ENCODE results near the gene TECPR2.
A peak's percentile ranks its signal among the peaks of the same experiment; 100 is the strongest.
"Not testable (repeated sequence)": the region's sequence is repeated elsewhere in the genome, so short reads cannot be mapped to it uniquely, and the experiment has no call there.

Gene TECPR2

DNA sequence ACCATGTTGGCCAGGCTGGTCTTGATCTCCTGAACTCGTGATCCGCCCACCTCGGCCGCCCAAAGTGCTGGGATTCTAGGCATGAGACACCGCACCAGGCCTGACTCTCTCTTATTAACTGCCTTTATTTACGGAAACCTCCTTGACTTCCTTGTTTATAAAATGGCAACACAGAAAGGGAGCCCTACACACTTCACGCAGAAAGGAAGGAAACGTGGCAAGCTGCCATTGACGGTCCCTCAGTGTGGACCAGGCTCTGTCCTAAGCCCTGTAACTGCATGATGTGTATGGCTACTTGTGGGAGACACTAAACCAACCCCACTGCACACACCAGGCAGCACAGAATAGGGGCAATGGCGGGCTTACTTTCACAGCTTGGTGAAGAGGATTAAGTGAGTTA is 11.7 kb upstream of the TECPR2 start:
- H3K27ac ChIP-seq = peak overlapping the region; percentile 34
- no peaks in the 10 kb centered on the region for H3K4me1 ChIP-seq
- no peak overlapping the region for H2AFZ ChIP-seq
- no peaks in the 10 kb centered on the region for H3K9me3 ChIP-seq (ENCODE audit: control insufficient read depth, low read length)
- TF ChIP-seq CTCF (IDR thresholded peaks at IDR 0.05) = no peak
- H3K79me2 ChIP-seq = peaks cover 14% of the 10 kb centered on the region
- no peak overlapping the region for H3K4me2 ChIP-seq (ENCODE audit: low read length)
- H3K4me3 ChIP-seq (ENCODE audit: low read depth, low read length) = no peak overlapping the region
- no peak overlapping the region for H3K9ac ChIP-seq
- no peaks in the 10 kb centered on the region for H3K36me3 ChIP-seq (ENCODE audit: control insufficient read depth, insufficient read depth, low read length)
- no peaks in the 10 kb centered on the region for H3K27me3 ChIP-seq (ENCODE audit: control insufficient read depth, insufficient read depth, low read length)

DNA sequence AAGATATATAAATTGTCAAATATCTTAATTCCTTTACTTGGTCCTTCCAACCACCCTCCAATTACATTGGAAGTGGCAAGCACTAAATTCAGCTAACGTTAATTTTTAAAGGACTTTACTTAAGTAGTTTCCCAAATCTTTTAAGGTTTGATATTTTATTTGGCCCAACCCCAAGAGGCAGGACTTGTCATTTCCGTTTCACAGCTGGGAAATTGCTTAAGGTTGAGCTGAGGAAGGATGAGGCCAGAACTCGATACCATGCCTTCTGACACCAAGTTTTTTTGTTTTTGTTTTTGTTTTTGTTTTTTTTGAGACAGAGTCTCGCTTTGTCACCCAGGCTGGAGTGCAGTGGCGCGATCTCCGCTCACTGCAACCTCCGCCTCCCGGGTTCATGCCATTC is 11.1 kb upstream of the TECPR2 start:
- H3K4me1 ChIP-seq; H3K4me3 ChIP-seq (ENCODE audit: low read depth, low read length); H3K9ac ChIP-seq; H3K9me3 ChIP-seq (ENCODE audit: control insufficient read depth, low read length); H2AFZ ChIP-seq; H3K36me3 ChIP-seq (ENCODE audit: control insufficient read depth, insufficient read depth, low read length); H3K27me3 ChIP-seq (ENCODE audit: control insufficient read depth, insufficient read depth, low read length); H3K4me2 ChIP-seq (ENCODE audit: low read length): not testable (repeated sequence)
- H3K27ac ChIP-seq = peak overlapping the region; percentile 34
- H3K79me2 ChIP-seq = peaks cover 14% of the 10 kb centered on the region

GRCh38 chr14:102352213-102352612 is 10.5 kb upstream of the TECPR2 start:
- H3K27ac ChIP-seq = peak overlapping the region; percentile 2

GRCh38 chr14:102353126-102353619 is 9.6 kb upstream of the TECPR2 start:
- Histone ChIP-seq H2AFZ (no peak overlapping the region), H3K27me3 (ENCODE audit: control insufficient read depth, insufficient read depth, low read length) (no peaks in the 10 kb centered on the region), H3K4me1 (no peaks in the 10 kb centered on the region), H3K4me3 (ENCODE audit: low read depth, low read length) (no peak overlapping the region), H3K9ac (no peak overlapping the region), H3K36me3 (ENCODE audit: control insufficient read depth, insufficient read depth, low read length) (no peaks in the 10 kb centered on the region), H3K79me2 (peaks cover 14% of the 10 kb centered on the region), H3K9me3 (ENCODE audit: control insufficient read depth, low read length) (no peaks in the 10 kb centered on the region), H3K4me2 (ENCODE audit: low read length) (no peak overlapping the region), H3K27ac (no peak overlapping the region)
- no peak for TF ChIP-seq CTCF (IDR thresholded peaks at IDR 0.05)

More at GRCh38 chr14:102352213-102352612, 10.5 kb upstream of the TECPR2 start:
- no peaks in the 10 kb centered on the region for H3K9me3 ChIP-seq (ENCODE audit: control insufficient read depth, low read length)
- H3K36me3 ChIP-seq (ENCODE audit: control insufficient read depth, insufficient read depth, low read length) = no peaks in the 10 kb centered on the region
- H3K4me3 ChIP-seq (ENCODE audit: low read depth, low read length) = no peak overlapping the region
- H3K4me2 ChIP-seq (ENCODE audit: low read length) = no peak overlapping the region
- H2AFZ ChIP-seq = no peak overlapping the region
- no peaks in the 10 kb centered on the region for H3K27me3 ChIP-seq (ENCODE audit: control insufficient read depth, insufficient read depth, low read length)
- no peak for TF ChIP-seq CTCF (IDR thresholded peaks at IDR 0.05)
- peaks cover 14% of the 10 kb centered on the region for H3K79me2 ChIP-seq
- no peaks in the 10 kb centered on the region for H3K4me1 ChIP-seq
- H3K9ac ChIP-seq = no peak overlapping the region

GRCh38 chr14:102356280-102356679 is 6.5 kb upstream of the TECPR2 start:
- Histone ChIP-seq H3K36me3 (ENCODE audit: control insufficient read depth, insufficient read depth, low read length) (no peaks in the 10 kb centered on the region), H3K9ac (no peak overlapping the region), H3K4me3 (ENCODE audit: low read depth, low read length) (no peak overlapping the region), H3K27me3 (ENCODE audit: control insufficient read depth, insufficient read depth, low read length) (no peaks in the 10 kb centered on the region), H3K9me3 (ENCODE audit: control insufficient read depth, low read length) (no peaks in the 10 kb centered on the region), H2AFZ (no peak overlapping the region), H3K4me1 (no peaks in the 10 kb centered on the region), H3K79me2 (peaks cover 21% of the 10 kb centered on the region), H3K4me2 (ENCODE audit: low read length) (no peak overlapping the region), H3K27ac (no peak overlapping the region)
- no peak for TF ChIP-seq CTCF (IDR thresholded peaks at IDR 0.05)
